Fibroblast of pulmonary artery (primary cell): ENCODE results near the gene FHIT.

Experiments
- DNase-seq: peaks from one replicate; pipeline ENCODE4 v3.0.0-alpha.2; 2010; ENCODE audit warnings: low read depth
- H3K4me3 ChIP-seq: replicated peaks from 2 replicates; pipeline ENCODE4 v1.5.1; 2011; ENCODE audit warnings: low read depth, mild to moderate bottlenecking, control low read depth, low read length, moderate library complexity
- TF ChIP-seq, protein P1 (sequence below): IDR thresholded peaks from 2 replicates; pipeline ENCODE4 v1.5.1; 2011; ENCODE audit warnings: mild to moderate bottlenecking, control low read depth, low read length, inconsistent platforms; ENCODE audit errors: missing control alignments

Gene FHIT

DNA sequence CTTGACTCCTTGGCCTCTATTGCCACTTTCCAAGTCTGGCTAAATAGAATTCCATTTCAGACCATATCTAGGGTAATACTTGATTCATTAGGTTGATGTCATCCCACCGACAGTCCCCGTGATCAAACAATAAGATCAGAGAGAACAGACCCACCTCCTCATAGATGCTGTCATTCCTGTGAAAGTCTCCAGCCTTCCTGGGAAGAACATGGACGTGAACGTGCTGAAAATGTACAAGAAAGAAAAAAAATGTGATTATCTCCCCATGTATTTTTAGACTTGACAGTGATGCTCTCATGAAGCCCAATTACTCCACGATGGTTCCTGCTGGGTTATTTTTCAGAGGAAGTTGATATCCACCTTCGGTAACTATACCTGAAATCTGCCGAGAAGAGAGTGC lies 1329.1 kb downstream of the FHIT start:
- TF ChIP-seq, protein P1, sequence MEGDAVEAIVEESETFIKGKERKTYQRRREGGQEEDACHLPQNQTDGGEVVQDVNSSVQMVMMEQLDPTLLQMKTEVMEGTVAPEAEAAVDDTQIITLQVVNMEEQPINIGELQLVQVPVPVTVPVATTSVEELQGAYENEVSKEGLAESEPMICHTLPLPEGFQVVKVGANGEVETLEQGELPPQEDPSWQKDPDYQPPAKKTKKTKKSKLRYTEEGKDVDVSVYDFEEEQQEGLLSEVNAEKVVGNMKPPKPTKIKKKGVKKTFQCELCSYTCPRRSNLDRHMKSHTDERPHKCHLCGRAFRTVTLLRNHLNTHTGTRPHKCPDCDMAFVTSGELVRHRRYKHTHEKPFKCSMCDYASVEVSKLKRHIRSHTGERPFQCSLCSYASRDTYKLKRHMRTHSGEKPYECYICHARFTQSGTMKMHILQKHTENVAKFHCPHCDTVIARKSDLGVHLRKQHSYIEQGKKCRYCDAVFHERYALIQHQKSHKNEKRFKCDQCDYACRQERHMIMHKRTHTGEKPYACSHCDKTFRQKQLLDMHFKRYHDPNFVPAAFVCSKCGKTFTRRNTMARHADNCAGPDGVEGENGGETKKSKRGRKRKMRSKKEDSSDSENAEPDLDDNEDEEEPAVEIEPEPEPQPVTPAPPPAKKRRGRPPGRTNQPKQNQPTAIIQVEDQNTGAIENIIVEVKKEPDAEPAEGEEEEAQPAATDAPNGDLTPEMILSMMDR = no peak
- no peak for DNase-seq
- no peak overlapping the region for H3K4me3 ChIP-seq

DNA sequence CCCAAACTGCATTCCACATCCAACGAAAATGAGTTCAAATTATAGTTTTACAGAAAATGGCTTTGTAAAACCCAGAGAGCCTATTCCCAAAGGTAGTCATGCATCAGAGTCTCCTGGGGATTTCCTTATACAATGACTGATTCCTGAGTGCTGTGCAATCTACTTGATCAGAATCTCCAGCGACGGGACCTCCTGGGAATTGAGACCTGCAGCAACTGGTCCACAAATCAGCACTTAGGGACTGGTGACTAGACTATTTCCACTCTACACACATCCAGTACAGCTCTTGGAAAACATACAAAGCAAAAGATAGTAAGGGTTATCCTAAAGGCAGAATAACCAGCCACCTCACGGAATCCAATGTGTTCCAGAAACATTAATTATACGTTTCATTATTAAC lies 1330.4 kb downstream of the FHIT start:
- H3K4me3 ChIP-seq = no peak overlapping the region
- no peak for DNase-seq
- TF ChIP-seq, protein P1 = no peak

- no peak overlapping the region for H3K4me3 ChIP-seq
- TF ChIP-seq, protein P1 = no peak
- no peak for DNase-seq
Observed at GRCh38 chr3:59919586-59919985, 1331.7 kb downstream of the FHIT start.

GRCh38 chr3:59914251-59914650 lies 1337.0 kb downstream of the FHIT start:
- TF ChIP-seq, protein P1 = no peak
- no peak overlapping the region for H3K4me3 ChIP-seq

DNA sequence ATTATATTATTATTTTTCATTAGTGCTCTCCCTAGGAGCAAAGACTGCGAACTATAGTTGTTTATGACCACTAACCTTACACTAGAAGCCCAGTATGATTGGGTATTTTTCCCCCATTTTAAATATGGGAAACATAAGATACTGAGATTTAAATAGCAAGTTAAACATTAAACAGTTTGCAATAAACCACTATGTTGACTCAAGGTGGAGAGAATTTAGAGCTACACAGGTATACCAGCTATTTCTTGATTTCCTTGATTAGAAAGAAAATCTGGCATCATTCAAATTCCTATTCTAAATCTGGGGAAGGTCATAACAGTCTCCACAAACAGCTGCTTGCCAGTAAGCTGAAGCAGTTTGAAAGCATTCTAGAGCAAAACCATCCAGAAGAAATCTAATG lies 1337.6 kb downstream of the FHIT start:
- TF ChIP-seq, protein P1 = no peak
- no peak for DNase-seq
- H3K4me3 ChIP-seq = no peak overlapping the region

More at GRCh38 chr3:59914251-59914650, 1337.0 kb downstream of the FHIT start:
- no peak for DNase-seq

GRCh38 chr3:59908701-59909100 lies 1342.6 kb downstream of the FHIT start:
- no peak overlapping the region for H3K4me3 ChIP-seq
- TF ChIP-seq, protein P1 = no peak
- DNase-seq = no peak

DNA sequence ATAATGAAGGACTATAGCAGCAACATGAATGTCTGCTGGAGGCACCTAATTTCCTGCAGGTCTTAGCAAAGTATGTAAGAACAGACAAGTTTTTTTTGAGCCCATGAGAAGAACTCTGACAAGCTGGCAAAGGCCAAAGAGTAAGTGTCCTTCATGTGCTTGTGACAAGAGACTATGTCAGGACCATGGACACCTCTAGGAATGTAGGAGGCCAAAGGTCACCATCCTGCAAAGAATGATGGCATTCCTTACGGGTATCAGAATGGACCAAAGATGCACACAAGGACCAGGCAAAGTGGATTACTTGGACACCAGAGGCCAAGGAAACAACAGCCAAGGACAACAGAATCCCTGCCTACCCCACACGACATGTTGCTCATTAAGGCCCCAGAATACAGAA lies 1343.0 kb downstream of the FHIT start:
- TF ChIP-seq, protein P1 = no peak
- no peak overlapping the region for H3K4me3 ChIP-seq
- DNase-seq = no peak
